BLaER1 treated with 17β-estradiol and CSF1 and Interleukin-3, amounts not matched to agents 10 nM and 100 nM (cell line): ENCODE data around the gene KIN.
A peak's percentile ranks its signal among the peaks of the same experiment; 100 is the strongest.
"Not testable (repeated sequence)": the region's sequence is repeated elsewhere in the genome, so short reads cannot be mapped to it uniquely, and the experiment has no call there.

ENCODE experiments used
- H3K27ac ChIP-seq, 11 experiments: shearing (Covaris generic); formaldehyde crosslinking; 2 replicates each; pipeline ENCODE4 v1.8.1; 2022
- H3K27me3 ChIP-seq, 11 experiments: shearing (Covaris generic); formaldehyde crosslinking; 2 replicates each; pipeline ENCODE4 v1.8.1; 2022
- H3K36me3 ChIP-seq, 11 experiments: shearing (Covaris generic); formaldehyde crosslinking; 2 replicates each; pipeline ENCODE4 v1.8.1; 2022
- H3K4me1 ChIP-seq, 10 experiments: shearing (Covaris generic); formaldehyde crosslinking; 2 replicates each; pipeline ENCODE4 v1.8.1; 2022
- H3K4me2 ChIP-seq, 11 experiments: shearing (Covaris generic); formaldehyde crosslinking; 2 replicates each; pipeline ENCODE4 v1.8.1; 2022
- H3K4me3 ChIP-seq, 10 experiments: shearing (Covaris generic); formaldehyde crosslinking; 2 replicates each; pipeline ENCODE4 v1.8.1; 2022
- H3K9ac ChIP-seq, 11 experiments: shearing (Covaris generic); formaldehyde crosslinking; 2 replicates each; pipeline ENCODE4 v1.8.1; 2022
- H3K9me3 ChIP-seq, 11 experiments: shearing (Covaris generic); formaldehyde crosslinking; replicated peaks in 1 of 11; 2 replicates each; pipeline ENCODE4 v1.8.1; 2022
- H4K20me1 ChIP-seq, 11 experiments: shearing (Covaris generic); formaldehyde crosslinking; 2 replicates each; pipeline ENCODE4 v1.8.1; 2022
- Cebpa-rat ChIP-seq, 11 experiments: shearing (Covaris generic); IDR thresholded peaks; 2 replicates each; pipeline ENCODE4 v1.8.1; 2022

Gene KIN

DNA sequence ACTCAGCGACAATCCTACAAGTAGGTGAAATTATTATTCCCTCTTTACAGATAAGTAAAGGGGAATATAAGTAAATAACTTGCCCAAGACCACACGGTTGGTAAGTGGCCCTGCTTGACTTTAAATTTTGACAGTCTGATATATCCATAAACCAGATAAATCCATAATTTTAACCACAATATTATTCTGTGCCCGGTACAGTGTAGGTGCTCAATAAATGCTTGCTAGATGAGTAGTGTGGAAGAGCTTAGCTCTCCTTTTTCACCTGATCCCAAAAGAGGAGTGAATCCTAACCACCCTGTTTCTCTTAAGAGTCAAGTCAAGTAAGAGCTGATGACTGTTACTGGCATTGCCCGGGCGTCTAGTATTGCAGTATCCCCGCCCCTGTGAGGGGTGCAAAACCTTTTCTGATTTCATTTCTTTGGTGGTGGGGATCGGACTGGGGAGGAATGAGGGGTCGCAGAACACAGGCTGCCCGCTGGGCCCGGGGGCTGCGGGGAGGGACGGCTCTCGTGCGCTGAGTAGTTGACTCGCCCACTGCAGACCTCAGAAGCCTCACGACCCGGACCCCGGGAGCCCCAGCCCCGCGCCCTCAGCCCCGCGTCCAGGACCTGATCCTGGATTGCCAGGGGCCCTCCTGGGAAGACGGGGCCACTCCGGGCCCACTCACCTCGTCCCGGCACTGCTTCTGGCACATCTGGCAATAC, 490 bp downstream of the KIN start:
- no peaks in the 10 kb centered on the region for H3K9me3 ChIP-seq
- H3K27ac ChIP-seq = peak overlapping the region; percentile 90 to 97 (median 94)
- no peak for TF ChIP-seq Cebpa-rat (IDR thresholded peaks at IDR 0.05)
- peak overlapping the region; percentile 94 to 99 (median 97) for H3K9ac ChIP-seq
- H3K4me2 ChIP-seq = peak overlapping the region; percentile 84 to 99 (median 91)
- no peaks in the 10 kb centered on the region for H3K27me3 ChIP-seq
- H3K4me1 ChIP-seq = peaks cover 27 to 71% (median 43%) of the 10 kb centered on the region in 10 experiments
- H4K20me1 ChIP-seq = peaks cover 50 to 95% (median 85%) of the 10 kb centered on the region in 11 experiments; a peak in 21 of 22 replicates
- H3K4me3 ChIP-seq = peak overlapping the region; percentile 92 to 99 (median 96)
- H3K36me3 ChIP-seq = peaks cover 33 to 61% (median 44%) of the 10 kb centered on the region in 11 experiments

DNA sequence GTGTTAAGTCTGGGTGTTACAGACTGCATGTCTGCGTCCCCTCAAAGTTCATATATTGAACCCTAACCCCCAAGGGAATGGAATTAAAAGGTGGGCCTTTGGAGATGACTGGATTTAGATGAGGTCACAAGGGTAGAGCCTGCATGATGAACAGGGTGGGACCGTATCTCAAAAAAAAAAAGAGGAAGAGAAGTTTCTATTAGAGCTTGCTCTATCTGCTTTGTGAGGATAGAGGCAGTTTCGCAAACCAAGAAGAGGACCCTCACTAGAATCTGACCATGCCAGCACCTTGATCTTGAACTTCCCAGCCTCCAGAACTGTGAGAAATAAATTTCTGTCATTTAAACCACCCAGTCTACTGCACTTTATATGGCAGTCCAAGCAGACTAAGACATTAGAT, 1.4 kb downstream of the KIN start:
- Histone ChIP-seq H3K27ac (peak overlapping the region in 8 of 11 experiments; percentile 90 to 97 (median 94); a peak in 13 of 22 replicates), H3K36me3 (peaks cover 37 to 61% (median 43%) of the 10 kb centered on the region in 11 experiments), H3K27me3 (no peaks in the 10 kb centered on the region), H4K20me1 (peaks cover 41 to 95% (median 81%) of the 10 kb centered on the region in 11 experiments; a peak in 21 of 22 replicates), H3K4me3 (peak overlapping the region; percentile 92 to 99 (median 96)), H3K9ac (peak overlapping the region; percentile 94 to 99 (median 97); a peak in 20 of 22 replicates), H3K9me3 (no peaks in the 10 kb centered on the region), H3K4me2 (peak overlapping the region; percentile 84 to 99 (median 91)), H3K4me1 (peaks cover 25 to 69% (median 43%) of the 10 kb centered on the region in 10 experiments)
- no peak; a peak in 1 of 22 replicates for TF ChIP-seq Cebpa-rat (IDR thresholded peaks at IDR 0.05)

DNA sequence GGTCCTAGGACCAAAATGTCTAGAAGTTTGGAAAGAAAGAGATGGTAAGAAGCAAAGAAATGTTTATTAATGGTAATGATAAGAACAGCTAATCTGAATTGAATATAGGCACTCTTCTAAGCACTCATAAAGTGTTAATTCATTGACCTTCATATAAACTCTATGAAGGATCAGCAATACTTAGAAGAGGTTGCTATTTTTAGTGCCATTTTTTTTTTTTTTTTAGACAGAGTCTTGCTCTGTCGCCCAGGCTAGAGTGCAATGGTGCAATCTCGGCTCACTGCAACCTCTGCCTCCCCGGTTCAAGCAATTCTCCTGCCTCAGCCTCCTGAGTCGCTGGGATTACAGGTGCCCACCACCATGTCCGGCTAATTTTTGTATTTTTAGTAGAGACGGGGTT, 5.6 kb downstream of the KIN start:
- not testable (repeated sequence) for H3K27me3 ChIP-seq, H3K4me3 ChIP-seq, H3K4me2 ChIP-seq, H3K27ac ChIP-seq, H3K9ac ChIP-seq, H3K9me3 ChIP-seq
- H3K36me3 ChIP-seq = peaks cover 69 to 86% (median 75%) of the 10 kb centered on the region in 11 experiments
- peaks cover 18 to 89% (median 68%) of the 10 kb centered on the region in 11 experiments; a peak in 19 of 22 replicates for H4K20me1 ChIP-seq
- peaks cover 17 to 42% (median 24%) of the 10 kb centered on the region in 10 experiments for H3K4me1 ChIP-seq

DNA sequence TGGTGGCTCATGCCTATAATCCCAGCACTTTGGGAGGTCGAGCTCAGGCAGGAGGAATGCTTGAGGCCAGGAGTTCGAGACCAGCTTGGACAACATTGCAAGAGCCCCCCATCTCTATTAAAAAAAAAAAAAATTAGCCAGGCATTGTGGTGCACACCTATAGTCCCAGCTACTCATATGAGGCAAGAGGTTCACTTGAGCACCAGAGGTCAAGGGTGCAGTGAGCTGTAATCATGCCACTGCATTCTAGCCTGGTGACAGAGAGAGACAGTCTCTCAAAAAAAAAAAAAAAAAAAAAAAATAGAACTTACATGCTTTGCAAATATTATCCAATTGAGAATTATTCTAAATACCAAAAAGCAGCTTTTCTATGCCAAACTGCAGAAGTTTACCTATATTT, 11.0 kb downstream of the KIN start:
- H3K9ac ChIP-seq = no peak overlapping the region

DNA sequence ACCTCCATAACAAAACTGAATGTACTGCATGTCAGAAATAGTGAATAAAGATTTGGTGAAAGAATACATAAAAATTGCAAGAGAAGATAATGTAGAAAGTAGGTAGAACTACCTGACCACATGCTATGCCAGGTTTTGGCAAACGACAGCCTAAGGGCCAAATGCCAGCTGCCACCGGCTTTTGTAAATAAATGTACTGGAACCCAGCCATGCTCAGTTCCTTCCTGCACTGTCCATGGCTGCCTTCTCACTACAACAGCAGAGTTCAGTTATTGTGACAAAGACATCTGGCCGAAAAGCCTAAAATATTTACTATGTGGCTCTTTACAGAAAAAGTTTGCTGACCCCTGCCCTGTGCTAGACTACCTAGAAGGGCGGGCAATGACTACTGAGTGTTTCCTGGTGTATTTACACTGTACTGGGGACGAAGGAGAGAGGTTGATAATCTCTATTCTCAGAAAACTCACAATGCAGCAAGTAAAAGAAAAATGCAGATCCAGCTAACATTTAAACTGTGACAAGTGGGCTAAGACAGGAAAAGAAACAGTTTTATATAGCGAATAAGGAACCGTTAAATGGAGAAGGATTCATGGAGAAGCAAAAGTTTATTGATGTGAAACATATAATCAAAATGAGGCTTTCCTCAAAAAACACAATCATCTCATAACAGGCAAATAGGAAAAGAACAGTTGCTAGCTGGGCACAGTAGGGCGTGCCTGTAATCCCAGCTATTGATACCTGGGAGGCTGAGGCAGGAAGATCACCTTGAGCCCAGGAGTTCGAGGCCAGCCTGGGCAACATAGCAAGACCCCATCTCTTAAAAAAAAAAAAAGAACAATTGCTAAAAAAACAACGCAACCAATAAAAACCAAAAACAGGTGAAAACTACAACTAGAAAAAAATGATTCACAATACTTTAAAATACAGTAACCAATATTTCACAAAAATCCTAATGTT, 13.7 kb downstream of the KIN start:
- Histone ChIP-seq H3K27ac (peak overlapping the region in 9 of 11 experiments; percentile 31 to 86 (median 76); a peak in 17 of 22 replicates), H3K9me3 (no peaks in the 10 kb centered on the region; a peak in 1 of 22 replicates), H4K20me1 (peaks cover 0 to 40% (median 0%) of the 10 kb centered on the region in 11 experiments; a peak in 4 of 22 replicates), H3K4me2 (peak overlapping the region; percentile 8 to 85 (median 69); a peak in 20 of 22 replicates), H3K4me1 (peaks cover 34 to 60% (median 49%) of the 10 kb centered on the region in 10 experiments), H3K27me3 (no peaks in the 10 kb centered on the region), H3K4me3 (peak overlapping the region in 3 of 10 experiments; percentile 4 to 37 (median 15); a peak in 3 of 20 replicates), H3K9ac (peak overlapping the region in 10 of 11 experiments; percentile 34 to 81 (median 62); a peak in 18 of 22 replicates), H3K36me3 (peaks cover 66 to 96% (median 89%) of the 10 kb centered on the region in 11 experiments)
- no peak for TF ChIP-seq Cebpa-rat (IDR thresholded peaks at IDR 0.05)

More for the DNA sequence above, 11.0 kb downstream of the KIN start:
- Histone ChIP-seq H3K4me2 (no peak overlapping the region), H3K4me1 (peaks cover 20 to 45% (median 36%) of the 10 kb centered on the region in 10 experiments), H4K20me1 (peaks cover 0 to 57% (median 19%) of the 10 kb centered on the region in 11 experiments; a peak in 15 of 22 replicates), H3K27me3 (no peaks in the 10 kb centered on the region), H3K36me3 (peaks cover 76 to 99% (median 90%) of the 10 kb centered on the region in 11 experiments), H3K4me3 (no peak overlapping the region), H3K27ac (no peak overlapping the region), H3K9me3 (no peaks in the 10 kb centered on the region; a peak in 1 of 22 replicates)
- TF ChIP-seq Cebpa-rat (IDR thresholded peaks at IDR 0.05) = no peak

DNA sequence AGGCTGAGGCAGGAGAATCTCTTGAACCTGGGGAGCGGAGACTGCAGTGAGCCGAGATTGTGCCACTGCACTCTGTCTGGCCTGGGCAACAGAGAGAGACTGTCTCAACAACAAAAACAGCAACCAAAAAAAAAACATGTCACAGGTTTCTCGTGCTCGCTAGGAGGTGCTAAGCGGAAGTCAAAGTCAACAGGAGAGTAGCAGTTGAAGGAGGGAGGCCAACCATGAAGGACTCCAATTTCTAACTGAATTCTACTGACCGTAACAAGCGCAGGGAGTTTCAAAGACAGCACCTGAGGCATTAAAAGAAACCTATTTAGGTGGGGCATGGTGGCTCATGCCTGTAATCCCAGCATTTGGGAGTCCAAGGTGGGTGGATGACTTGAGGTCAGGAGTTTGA, 19.4 kb downstream of the KIN start:
- H3K36me3 ChIP-seq = peaks cover 72 to 98% (median 82%) of the 10 kb centered on the region in 11 experiments
- H3K4me1 ChIP-seq = peaks cover 29 to 40% (median 34%) of the 10 kb centered on the region in 10 experiments
- no peak overlapping the region for H3K9ac ChIP-seq
- no peak for TF ChIP-seq Cebpa-rat (IDR thresholded peaks at IDR 0.05)
- no peaks in the 10 kb centered on the region; a peak in 1 of 22 replicates for H3K9me3 ChIP-seq
- H3K27me3 ChIP-seq = no peaks in the 10 kb centered on the region
- H3K4me3 ChIP-seq = no peak overlapping the region
- H3K4me2 ChIP-seq = no peak overlapping the region
- H4K20me1 ChIP-seq = peaks cover 0 to 18% (median 0%) of the 10 kb centered on the region in 11 experiments; a peak in 2 of 22 replicates
- no peak overlapping the region for H3K27ac ChIP-seq

DNA sequence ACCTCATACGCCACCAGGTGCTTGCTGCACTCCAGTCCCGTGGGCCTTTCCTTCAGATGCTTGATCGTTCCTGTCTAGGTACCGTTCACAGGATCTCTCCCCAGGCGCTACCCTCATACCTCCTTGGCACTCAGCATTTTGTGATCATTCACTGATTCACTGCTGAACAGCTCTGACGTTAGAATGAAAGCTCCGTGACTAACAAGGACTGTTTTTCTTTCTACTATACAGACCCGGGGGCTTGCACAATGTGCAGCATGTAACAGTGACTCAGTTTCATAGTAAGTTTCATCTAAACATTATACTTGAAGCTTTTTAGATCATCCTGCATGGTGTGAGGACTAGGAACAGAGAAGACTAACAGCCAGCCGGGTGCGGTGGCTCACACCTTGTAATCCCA, 20.6 kb downstream of the KIN start:
- Histone ChIP-seq H3K9me3 (no peaks in the 10 kb centered on the region; a peak in 1 of 22 replicates), H3K4me1 (peaks cover 18 to 52% (median 29%) of the 10 kb centered on the region in 10 experiments), H3K4me2 (no peak overlapping the region), H3K27me3 (no peaks in the 10 kb centered on the region), H3K27ac (no peak overlapping the region), H3K9ac (no peak overlapping the region), H3K4me3 (no peak overlapping the region), H3K36me3 (peaks cover 75 to 99% (median 85%) of the 10 kb centered on the region in 11 experiments), H4K20me1 (peaks cover 0 to 18% (median 0%) of the 10 kb centered on the region in 11 experiments; a peak in 2 of 22 replicates)
- TF ChIP-seq Cebpa-rat (IDR thresholded peaks at IDR 0.05) = no peak

DNA sequence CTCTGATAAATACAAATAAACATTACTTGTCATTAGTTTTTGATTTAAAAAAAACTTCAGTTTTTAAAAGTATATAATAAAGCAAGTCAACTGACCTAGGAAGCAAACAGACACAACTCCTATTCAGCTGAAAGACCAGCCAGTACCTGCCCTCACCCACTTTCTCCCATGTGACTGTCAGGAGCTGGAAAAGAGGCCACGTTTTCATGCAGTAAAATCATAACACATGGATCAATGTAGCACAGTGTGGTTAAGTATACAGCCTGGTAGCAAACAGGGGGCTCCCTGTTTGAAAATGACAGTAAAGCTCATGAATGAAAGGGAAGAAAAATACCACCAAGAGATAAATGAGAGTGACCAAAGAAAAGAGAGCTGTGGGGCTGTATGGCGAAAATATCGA, 21.6 kb downstream of the KIN start:
- no peaks in the 10 kb centered on the region for H3K27me3 ChIP-seq
- H3K4me2 ChIP-seq = no peak overlapping the region
- no peak overlapping the region for H3K4me3 ChIP-seq
- peaks cover 0 to 18% (median 0%) of the 10 kb centered on the region in 11 experiments; a peak in 2 of 22 replicates for H4K20me1 ChIP-seq
- H3K9me3 ChIP-seq = no peaks in the 10 kb centered on the region
- no peak for TF ChIP-seq Cebpa-rat (IDR thresholded peaks at IDR 0.05)
- peaks cover 77 to 99% (median 90%) of the 10 kb centered on the region in 11 experiments for H3K36me3 ChIP-seq
- H3K4me1 ChIP-seq = peaks cover 9 to 45% (median 19%) of the 10 kb centered on the region in 10 experiments
- no peak overlapping the region for H3K27ac ChIP-seq
- no peak overlapping the region for H3K9ac ChIP-seq
